ENCODE measurements around the gene JADE1.
A peak's percentile ranks its signal among the peaks of the same experiment; 100 is the strongest.

The JADE1 gene

GRCh38 chr4:128810331-128810870, 901 bp downstream of the JADE1 start:
- H3K4me3 ChIP-seq (replicated peaks in 1 of 2; ENCODE audit: low read depth in 2 of 2, low read length in 2 of 2): peak overlapping the region; percentile 82 to 83
- TF ChIP-seq CTCF (IDR thresholded peaks at IDR 0.05; ENCODE audit: low read depth, low read length): no peak
- peak; percentile 43 to 60 for DNase-seq (ENCODE audit: low read depth in 2 of 2)

- peak; percentile 73 to 90 for DNase-seq (ENCODE audit: low read depth in 2 of 2)
- peak overlapping the region; percentile 82 to 83 for H3K4me3 ChIP-seq (replicated peaks in 1 of 2; ENCODE audit: low read depth in 2 of 2, low read length in 2 of 2)
- TF ChIP-seq CTCF (IDR thresholded peaks at IDR 0.05; ENCODE audit: low read depth, low read length): no peak
These were observed 1.5 kb downstream of the JADE1 start for GRCh38 chr4:128810871-128811570.

- peak; percentile 94 for DNase-seq (ENCODE audit: low read depth in 2 of 2)
- no peak for TF ChIP-seq CTCF (IDR thresholded peaks at IDR 0.05; ENCODE audit: low read depth, low read length)
- peak overlapping the region; percentile 82 to 83 for H3K4me3 ChIP-seq (replicated peaks in 1 of 2; ENCODE audit: low read depth in 2 of 2, low read length in 2 of 2)
These were observed 2.3 kb downstream of the JADE1 start for GRCh38 chr4:128811571-128812441.

- peak overlapping the region; percentile 82 to 83 for H3K4me3 ChIP-seq (replicated peaks in 1 of 2; ENCODE audit: low read depth in 2 of 2, low read length in 2 of 2)
- peak; percentile 74 to 84 for DNase-seq (ENCODE audit: low read depth in 2 of 2)
- no peak for TF ChIP-seq CTCF (IDR thresholded peaks at IDR 0.05; ENCODE audit: low read depth, low read length)
These were observed 3.1 kb downstream of the JADE1 start for GRCh38 chr4:128812442-128813235.

GRCh38 chr4:128813965-128814364, 4.5 kb downstream of the JADE1 start:
- H3K4me3 ChIP-seq (replicated peaks in 1 of 2; ENCODE audit: low read depth in 2 of 2, low read length in 2 of 2): no peak overlapping the region
- TF ChIP-seq CTCF (IDR thresholded peaks at IDR 0.05; ENCODE audit: low read depth, low read length): no peak
- DNase-seq (ENCODE audit: low read depth in 2 of 2): no peak

GRCh38 chr4:128818442-128818841, 8.9 kb downstream of the JADE1 start:
- H3K4me3 ChIP-seq (replicated peaks in 1 of 2; ENCODE audit: low read depth in 2 of 2, low read length in 2 of 2): no peak overlapping the region
- no peak for DNase-seq (ENCODE audit: low read depth in 2 of 2)
- TF ChIP-seq CTCF (IDR thresholded peaks at IDR 0.05; ENCODE audit: low read depth, low read length): no peak
